OCI-LY7 (cell line): ENCODE measurements around the gene EPHA1. TPM values are rescaled to one million over a fixed set of nuclear protein-coding genes. Genes with fewer than 3 reads are reported as not detected.

ENCODE experiments used
- BruUV-seq: library from RNA; stranded (reverse); fragments of 400-500 nt; replicated peaks from 2 replicates; lab custom pipeline; 2021; lab: Mats Ljungman, UMichigan
- CTCF ChIA-PET: fragments of 300-600 bp; sonication (Branson Sonifier 250); formaldehyde crosslinking; loops from one replicate; lab custom pipeline; 2022; ENCODE audit warnings: antibody characterized with exemption; ENCODE audit not compliant: unreplicated experiment; lab: Charles Lee
- POLR2A ChIA-PET: fragments of 300-600 bp; sonication (Branson Sonifier 250); formaldehyde crosslinking; loops from one replicate; lab custom pipeline; 2022; ENCODE audit warnings: antibody characterized with exemption; lab: Charles Lee
- DNase-seq: peaks from one replicate; pipeline ENCODE4 v3.0.0-alpha.2; 2015; ENCODE audit warnings: low spot score
- H2AFZ ChIP-seq: fragments of 200-600 bp; sonication (generic), shearing (Covaris generic); 2 replicates; pipeline ENCODE4 v1.6.1; 2014; ENCODE audit warnings: mild to moderate bottlenecking, antibody characterized with exemption, low read length, moderate library complexity
- H3K27ac ChIP-seq: fragments of 200-600 bp; sonication (generic); 2 replicates; pipeline ENCODE4 v1.5.1; 2014; ENCODE audit warnings: mixed run types, low read depth, mild to moderate bottlenecking, moderate library complexity, low read length, inconsistent platforms; ENCODE audit not compliant: poor library complexity, severe bottlenecking
- H3K36me3 ChIP-seq: fragments of 200-600 bp; sonication (generic); 2 replicates; pipeline ENCODE4 v1.6.1; 2014; ENCODE audit warnings: mild to moderate bottlenecking, antibody characterized with exemption, low read length, moderate library complexity, mixed read lengths; ENCODE audit not compliant: insufficient read depth
- H3K4me1 ChIP-seq: fragments of 200-600 bp; sonication (generic); 2 replicates; pipeline ENCODE4 v1.5.1; 2014; ENCODE audit warnings: mild to moderate bottlenecking, low read length; ENCODE audit not compliant: insufficient read depth, poor library complexity, severe bottlenecking
- H3K4me2 ChIP-seq: fragments of 200-600 bp; sonication (generic); 2 replicates; pipeline ENCODE4 v1.6.1; 2014; ENCODE audit warnings: mild to moderate bottlenecking, low read length
- H3K4me3 ChIP-seq: fragments of 200-600 bp; sonication (generic); 2 replicates; pipeline ENCODE4 v1.5.1; 2014; ENCODE audit warnings: mild to moderate bottlenecking, low read depth, low read length; ENCODE audit not compliant: poor library complexity, severe bottlenecking
- H3K79me2 ChIP-seq: fragments of 200-600 bp; sonication (generic); 2 replicates; pipeline ENCODE4 v1.6.1; 2016; ENCODE audit warnings: low read depth, mild to moderate bottlenecking, low read length, moderate library complexity, mixed read lengths; ENCODE audit not compliant: insufficient read depth
- H3K9me2 ChIP-seq: fragments of 200-600 bp; sonication (generic); 2 replicates; pipeline ENCODE4 v1.6.1; 2016; ENCODE audit warnings: mild to moderate bottlenecking, low read length, mixed read lengths; ENCODE audit not compliant: insufficient read depth
- H3K9me3 ChIP-seq: fragments of 200-600 bp; sonication (generic); 2 replicates; pipeline ENCODE4 v1.6.1; 2014; ENCODE audit warnings: mild to moderate bottlenecking, mixed run types, low read length, mixed read lengths
- H4K20me1 ChIP-seq: fragments of 200-600 bp; sonication (generic); 2 replicates; pipeline ENCODE4 v1.6.1; 2014; ENCODE audit warnings: mild to moderate bottlenecking, antibody characterized with exemption, low read length, moderate library complexity, mixed read lengths; ENCODE audit not compliant: insufficient read depth
- CTCF ChIP-seq: fragments of 200-600 bp; sonication (generic); conservative IDR thresholded peaks from 2 replicates; pipeline ENCODE4 v1.5.1; 2014; ENCODE audit warnings: mild to moderate bottlenecking, antibody characterized with exemption, low read length, moderate library complexity, mixed read lengths
- EZH2phosphoT487 ChIP-seq: fragments of 200-600 bp; sonication (generic); IDR thresholded peaks from 2 replicates; pipeline ENCODE4 v1.6.1; 2018; ENCODE audit warnings: low read depth, borderline replicate concordance, mild to moderate bottlenecking, mixed run types, antibody characterized with exemption, low read length, moderate library complexity, mixed read lengths
- intact Hi-C: fragments of 100-400 bp; cut with micrococcal nuclease; formaldehyde crosslinking; loops from one replicate; pipeline ENCODE4 v1.10.0; 2022; ENCODE audit not compliant: unreplicated experiment
- total RNA-seq, 2 experiments: library from RNA; depleted of rRNA in 1 of 2; stranded (reverse); fragments of >200 nt in 1 of 2; shearing (Covaris generic) in 1 of 2; gene quantifications; 2 replicates each; pipeline ENCODE4 v1.2.3, GENCODE V29; 2014 to 2022

The EPHA1 gene
- total RNA-seq, 2 experiments from 2014 or later: not detected

GRCh38 chr7:143375298-143376034, 33.2 kb downstream of the EPHA1 start:
- Histone ChIP-seq H3K9me2 (no peaks in the 10 kb centered on the region), H3K9me3 (no peaks in the 10 kb centered on the region), H3K27ac (no peak overlapping the region), H2AFZ (peak overlapping the region; percentile 84), H4K20me1 (no peaks in the 10 kb centered on the region), H3K4me2 (peak overlapping the region; percentile 13; the same call in 1 of the 2 replicates), H3K79me2 (no peaks in the 10 kb centered on the region), H3K36me3 (no peaks in the 10 kb centered on the region), H3K4me3 (no peak overlapping the region), H3K4me1 (peaks cover 13% of the 10 kb centered on the region)
- TF ChIP-seq CTCF (no peak), EZH2phosphoT487 (no peak)
- DNase-seq: peak; percentile 40
- CTCF ChIA-PET: interaction anchor here (0.8 kb wide), 1 partner anchor 135 kb away, joined by 4 read pairs; no protein-coding TSS in a partner anchor
- intact Hi-C loops: no loop called here
- POLR2A ChIA-PET: no interaction called here
- BruUV-seq: no TSS peak

- no peak overlapping the region for H3K27ac ChIP-seq
- H3K4me2 ChIP-seq: no peak overlapping the region
- H3K36me3 ChIP-seq: no peaks in the 10 kb centered on the region
- H3K9me2 ChIP-seq: no peaks in the 10 kb centered on the region
- no peak for DNase-seq
- H2AFZ ChIP-seq: no peak overlapping the region
- no peaks in the 10 kb centered on the region for H4K20me1 ChIP-seq
- CTCF ChIA-PET: no interaction called here
- intact Hi-C loops: no loop called here
- no peaks in the 10 kb centered on the region for H3K9me3 ChIP-seq
- H3K79me2 ChIP-seq: no peaks in the 10 kb centered on the region
- no peak overlapping the region for H3K4me3 ChIP-seq
- BruUV-seq: no TSS peak
- peaks cover 13% of the 10 kb centered on the region for H3K4me1 ChIP-seq
- TF ChIP-seq EZH2phosphoT487: no peak
- no peak for TF ChIP-seq CTCF
- POLR2A ChIA-PET: interaction anchor here (0.5 to 0.8 kb wide), 2 partner anchors 66 to 86 kb away, joined by 8 read pairs; partner anchors contain the start of gene CASP2
These were observed 34.1 kb downstream of the EPHA1 start for GRCh38 chr7:143374561-143374960.

GRCh38 chr7:143373255-143373794, 35.3 kb downstream of the EPHA1 start:
- Histone ChIP-seq H3K36me3 (no peaks in the 10 kb centered on the region), H3K4me2 (no peak overlapping the region), H3K27ac (no peak overlapping the region), H3K9me2 (no peaks in the 10 kb centered on the region), H3K4me3 (no peak overlapping the region), H2AFZ (no peak overlapping the region), H3K9me3 (no peaks in the 10 kb centered on the region), H3K79me2 (no peaks in the 10 kb centered on the region), H4K20me1 (no peaks in the 10 kb centered on the region), H3K4me1 (peaks cover 13% of the 10 kb centered on the region)
- no TSS peak for BruUV-seq
- ChIA-PET POLR2A (no interaction called here), CTCF (no interaction called here)
- intact Hi-C loops: no loop called here
- TF ChIP-seq CTCF (no peak), EZH2phosphoT487 (no peak)
- DNase-seq: no peak
